Osteoblast (primary cell): ENCODE data around the gene SFRP2. TPM values are rescaled to one million over a fixed set of nuclear protein-coding genes. Genes with fewer than 3 reads are reported as not detected.

Experiments used
- DNase-seq: peaks from one replicate; pipeline ENCODE4 v3.0.0; 2011; ENCODE audit warnings: low spot score, mixed read lengths; ENCODE audit not compliant: insufficient read length; ENCODE audit errors: missing footprints
- H2AFZ ChIP-seq: 2 replicates; pipeline ENCODE4 v1.6.0; 2011; ENCODE audit warnings: mild to moderate bottlenecking, low read length
- H3K27ac ChIP-seq: 2 replicates; pipeline ENCODE4 v1.5.1; 2011; ENCODE audit warnings: mild to moderate bottlenecking, low read depth, low read length, moderate library complexity
- H3K27me3 ChIP-seq: 2 replicates; pipeline ENCODE4 v1.6.0; 2012; ENCODE audit warnings: mild to moderate bottlenecking, control low read depth, inconsistent platforms, low read length, moderate library complexity; ENCODE audit not compliant: insufficient read depth
- H3K36me3 ChIP-seq: 2 replicates; pipeline ENCODE4 v1.5.1; 2011; ENCODE audit warnings: mild to moderate bottlenecking, low read length, control low read depth, moderate library complexity; ENCODE audit not compliant: insufficient read depth
- H3K4me1 ChIP-seq: 2 replicates; pipeline ENCODE4 v1.5.1; 2011; ENCODE audit warnings: mild to moderate bottlenecking, low read length, control low read depth, moderate library complexity; ENCODE audit not compliant: insufficient read depth
- H3K4me2 ChIP-seq: 2 replicates; pipeline ENCODE4 v1.6.0; 2011; ENCODE audit warnings: mild to moderate bottlenecking, low read length; ENCODE audit not compliant: insufficient read depth
- H3K4me3 ChIP-seq: fragments of 200-600 bp; sonication (generic); 3 replicates; pipeline ENCODE4 v1.5.1; 2012; ENCODE audit warnings: mild to moderate bottlenecking, low read length, inconsistent platforms; ENCODE audit not compliant: insufficient read depth
- H3K79me2 ChIP-seq: 2 replicates; pipeline ENCODE4 v1.6.0; 2012; ENCODE audit warnings: mild to moderate bottlenecking, low read length, control low read depth, inconsistent platforms; ENCODE audit not compliant: insufficient read depth
- H3K9me3 ChIP-seq: 2 replicates; pipeline ENCODE4 v1.5.1; 2011; ENCODE audit warnings: low read depth, low read length, control low read depth
- H4K20me1 ChIP-seq: 2 replicates; pipeline ENCODE4 v1.6.0; 2012; ENCODE audit warnings: mild to moderate bottlenecking, low read length, control low read depth; ENCODE audit not compliant: insufficient read depth
- total RNA-seq: library from RNA; depleted of rRNA; stranded (reverse); fragments of >200 nt; gene quantifications from 2 replicates; pipeline ENCODE4 v1.2.3, GENCODE V29; 2012
- TF ChIP-seq, protein P1 (sequence below): IDR thresholded peaks from 2 replicates; pipeline ENCODE4 v1.5.1; 2011; ENCODE audit warnings: mild to moderate bottlenecking, low read depth, low read length, moderate library complexity; ENCODE audit errors: extremely low read depth

Gene SFRP2
- total RNA-seq, 1 donor = not detected

GRCh38 chr4:153780876-153781275 lies 8.0 kb downstream of the SFRP2 start:
- no peak for DNase-seq
- Histone ChIP-seq H3K4me3 (no peak overlapping the region), H3K9me3 (no peaks in the 10 kb centered on the region), H3K4me1 (no peaks in the 10 kb centered on the region), H3K4me2 (no peak overlapping the region), H2AFZ (no peak overlapping the region), H4K20me1 (no peaks in the 10 kb centered on the region), H3K36me3 (no peaks in the 10 kb centered on the region), H3K79me2 (no peaks in the 10 kb centered on the region), H3K27ac (no peak overlapping the region), H3K27me3 (no peaks in the 10 kb centered on the region)
- TF ChIP-seq, protein P1, sequence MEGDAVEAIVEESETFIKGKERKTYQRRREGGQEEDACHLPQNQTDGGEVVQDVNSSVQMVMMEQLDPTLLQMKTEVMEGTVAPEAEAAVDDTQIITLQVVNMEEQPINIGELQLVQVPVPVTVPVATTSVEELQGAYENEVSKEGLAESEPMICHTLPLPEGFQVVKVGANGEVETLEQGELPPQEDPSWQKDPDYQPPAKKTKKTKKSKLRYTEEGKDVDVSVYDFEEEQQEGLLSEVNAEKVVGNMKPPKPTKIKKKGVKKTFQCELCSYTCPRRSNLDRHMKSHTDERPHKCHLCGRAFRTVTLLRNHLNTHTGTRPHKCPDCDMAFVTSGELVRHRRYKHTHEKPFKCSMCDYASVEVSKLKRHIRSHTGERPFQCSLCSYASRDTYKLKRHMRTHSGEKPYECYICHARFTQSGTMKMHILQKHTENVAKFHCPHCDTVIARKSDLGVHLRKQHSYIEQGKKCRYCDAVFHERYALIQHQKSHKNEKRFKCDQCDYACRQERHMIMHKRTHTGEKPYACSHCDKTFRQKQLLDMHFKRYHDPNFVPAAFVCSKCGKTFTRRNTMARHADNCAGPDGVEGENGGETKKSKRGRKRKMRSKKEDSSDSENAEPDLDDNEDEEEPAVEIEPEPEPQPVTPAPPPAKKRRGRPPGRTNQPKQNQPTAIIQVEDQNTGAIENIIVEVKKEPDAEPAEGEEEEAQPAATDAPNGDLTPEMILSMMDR = no peak

DNA sequence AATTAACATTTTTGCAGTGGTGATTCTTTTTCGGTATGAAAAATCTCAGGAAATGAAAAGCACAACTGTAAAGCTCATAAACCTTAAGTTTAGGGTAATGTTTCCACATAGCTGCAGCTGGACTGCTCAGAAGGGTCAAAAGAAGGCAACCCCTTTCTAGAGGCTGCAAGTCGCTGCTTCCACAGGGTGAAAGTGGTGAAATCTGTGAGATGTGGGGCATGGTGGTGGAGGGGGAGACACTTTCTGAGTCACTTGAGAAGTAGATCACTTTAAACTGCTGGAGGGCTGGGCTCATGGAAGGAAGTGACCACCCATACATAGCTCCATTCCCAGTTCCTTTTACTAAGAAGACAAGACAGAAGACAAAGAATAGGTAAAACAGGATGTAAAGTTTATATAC lies 8.7 kb downstream of the SFRP2 start:
- Histone ChIP-seq H3K79me2 (no peaks in the 10 kb centered on the region), H3K4me2 (no peak overlapping the region), H3K4me3 (no peak overlapping the region), H3K4me1 (no peaks in the 10 kb centered on the region), H4K20me1 (no peaks in the 10 kb centered on the region), H3K27ac (no peak overlapping the region), H3K9me3 (no peaks in the 10 kb centered on the region), H2AFZ (no peak overlapping the region), H3K36me3 (no peaks in the 10 kb centered on the region), H3K27me3 (no peaks in the 10 kb centered on the region)
- TF ChIP-seq, protein P1 = no peak
- DNase-seq = no peak

- H3K4me1 ChIP-seq = no peaks in the 10 kb centered on the region
- DNase-seq = no peak
- H3K4me2 ChIP-seq = no peak overlapping the region
- H3K9me3 ChIP-seq = no peaks in the 10 kb centered on the region
- TF ChIP-seq, protein P1 = no peak
- no peaks in the 10 kb centered on the region for H3K36me3 ChIP-seq
- no peaks in the 10 kb centered on the region for H3K27me3 ChIP-seq
- H4K20me1 ChIP-seq = no peaks in the 10 kb centered on the region
- no peak overlapping the region for H2AFZ ChIP-seq
- H3K27ac ChIP-seq = no peak overlapping the region
- no peaks in the 10 kb centered on the region for H3K79me2 ChIP-seq
- H3K4me3 ChIP-seq = no peak overlapping the region
These were observed 10.5 kb downstream of the SFRP2 start for GRCh38 chr4:153778383-153778782.

DNA sequence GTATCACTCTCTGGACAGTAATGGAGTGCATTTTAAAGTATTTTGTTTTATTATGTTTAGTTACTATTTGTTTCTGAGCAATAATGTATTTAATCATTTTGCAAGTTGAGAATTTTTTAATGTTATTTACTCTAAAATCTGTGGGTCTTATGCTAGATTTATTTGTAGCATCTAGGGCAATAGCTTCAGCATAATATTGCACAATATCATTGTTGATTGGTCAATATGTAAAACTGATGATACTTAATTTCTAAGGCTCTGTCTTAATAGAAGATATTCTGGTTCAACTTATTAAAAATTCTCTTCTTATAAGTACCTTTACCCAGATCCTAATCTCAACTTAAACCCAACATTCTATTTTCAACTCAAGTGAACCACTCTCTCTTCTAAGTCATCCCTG lies 11.5 kb downstream of the SFRP2 start:
- no peak overlapping the region for H3K27ac ChIP-seq
- H3K4me2 ChIP-seq = no peak overlapping the region
- TF ChIP-seq, protein P1 = no peak
- no peaks in the 10 kb centered on the region for H3K4me1 ChIP-seq
- no peaks in the 10 kb centered on the region for H3K27me3 ChIP-seq
- H3K4me3 ChIP-seq = no peak overlapping the region
- H3K9me3 ChIP-seq = no peaks in the 10 kb centered on the region
- no peak overlapping the region for H2AFZ ChIP-seq
- H4K20me1 ChIP-seq = no peaks in the 10 kb centered on the region
- H3K79me2 ChIP-seq = no peaks in the 10 kb centered on the region
- H3K36me3 ChIP-seq = no peaks in the 10 kb centered on the region
- no peak for DNase-seq
